HUES6 (cell line): ENCODE results near the gene ZFP3.
"Not testable (repeated sequence)": the region's sequence is repeated elsewhere in the genome, so short reads cannot be mapped to it uniquely, and the experiment has no call there.

ENCODE experiments used
- H3K27ac ChIP-seq: 2 replicates; pipeline ENCODE4 v1.7.0; 2013; ENCODE audit warnings: low read depth, mild to moderate bottlenecking, low read length, inconsistent platforms
- H3K27me3 ChIP-seq: 2 replicates; pipeline ENCODE4 v1.6.1; 2013; ENCODE audit warnings: low read length; ENCODE audit not compliant: control insufficient read depth, insufficient read depth
- H3K36me3 ChIP-seq: 2 replicates; pipeline ENCODE4 v1.6.1; 2013; ENCODE audit warnings: low read length; ENCODE audit not compliant: control insufficient read depth, insufficient read depth
- H3K4me1 ChIP-seq: 2 replicates; pipeline ENCODE4 v1.6.1; 2013; ENCODE audit warnings: low read length; ENCODE audit not compliant: control insufficient read depth, insufficient read depth
- H3K4me3 ChIP-seq: 2 replicates; pipeline ENCODE4 v1.5.1; 2013; ENCODE audit warnings: low read depth, low read length
- H3K9ac ChIP-seq: one replicate; pipeline ENCODE4 v1.6.1; 2013; ENCODE audit warnings: mild to moderate bottlenecking, low read length
- H3K9me3 ChIP-seq: 2 replicates; pipeline ENCODE4 v1.6.1; 2013; ENCODE audit warnings: low read depth, low read length; ENCODE audit not compliant: control insufficient read depth, insufficient read depth

The ZFP3 gene

DNA sequence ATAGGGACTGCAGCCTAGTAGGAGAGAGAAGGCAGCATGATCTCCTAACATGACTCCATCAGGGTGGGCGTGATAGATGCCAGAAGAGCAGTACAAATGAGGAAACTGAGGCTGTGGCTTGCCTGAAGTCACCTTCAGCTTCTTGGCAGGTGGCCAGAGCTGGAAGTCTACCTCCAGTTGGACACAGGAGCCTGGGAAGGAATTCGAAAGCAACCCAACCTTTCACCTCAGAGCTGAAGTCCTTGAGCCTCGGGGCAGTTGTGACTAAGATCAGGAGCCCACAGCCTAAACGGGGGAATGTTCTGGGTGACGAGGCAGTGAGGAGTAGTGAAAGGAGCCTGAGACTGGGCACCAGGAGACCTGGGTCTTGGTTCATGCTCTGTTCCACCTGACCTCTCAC, 33.6 kb upstream of the ZFP3 start:
- H3K27ac ChIP-seq, result no peak overlapping the region
- H3K4me1 ChIP-seq, result no peaks in the 10 kb centered on the region
- H3K27me3 ChIP-seq, result no peaks in the 10 kb centered on the region
- H3K9me3 ChIP-seq, result no peaks in the 10 kb centered on the region
- no peaks in the 10 kb centered on the region for H3K36me3 ChIP-seq
- no peak overlapping the region for H3K9ac ChIP-seq
- H3K4me3 ChIP-seq, result no peak overlapping the region

DNA sequence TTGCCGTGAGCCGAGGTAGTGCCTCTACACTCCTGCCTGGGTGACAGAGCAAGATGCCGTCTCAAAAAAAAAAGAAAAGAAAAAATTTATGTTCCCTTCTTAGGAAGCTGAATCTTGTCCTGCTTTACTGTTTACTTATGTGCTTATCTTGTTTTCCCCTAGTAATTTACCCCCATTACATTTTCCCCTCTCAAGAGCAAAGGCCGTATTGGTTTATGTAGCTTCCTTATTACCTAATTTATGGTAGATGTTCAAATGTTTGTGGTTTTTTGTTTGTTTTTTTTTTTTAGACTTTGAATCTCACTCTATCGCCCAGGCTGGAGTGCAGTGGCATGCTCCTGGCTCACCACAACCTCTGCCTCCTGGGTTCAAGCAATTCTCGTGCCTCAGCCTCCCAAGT, 32.8 kb upstream of the ZFP3 start:
- Histone ChIP-seq H3K27me3 (no peaks in the 10 kb centered on the region), H3K9me3 (no peaks in the 10 kb centered on the region), H3K4me1 (no peaks in the 10 kb centered on the region), H3K9ac (no peak overlapping the region), H3K27ac (no peak overlapping the region), H3K4me3 (no peak overlapping the region), H3K36me3 (no peaks in the 10 kb centered on the region)

DNA sequence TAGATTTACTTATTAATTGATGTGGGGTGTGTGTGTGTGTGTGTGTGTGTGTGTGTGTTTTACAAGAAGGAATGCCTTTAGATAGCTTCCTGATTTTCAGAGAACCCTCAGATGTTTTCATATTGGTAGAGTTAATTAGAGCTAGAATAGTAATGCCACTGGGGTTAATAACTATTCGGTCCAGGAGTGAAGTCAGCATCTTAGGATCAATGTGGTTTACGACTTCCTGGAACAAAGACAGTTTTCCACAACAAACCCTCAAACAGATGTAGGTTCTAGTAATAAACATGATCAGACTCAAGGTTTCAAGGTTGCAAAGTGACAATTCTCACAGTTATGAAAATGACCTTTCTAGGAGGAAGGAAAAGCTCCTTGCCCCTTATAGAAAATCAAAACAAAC, 30.8 kb upstream of the ZFP3 start:
- H3K4me3 ChIP-seq, result no peak overlapping the region
- H3K4me1 ChIP-seq, result no peaks in the 10 kb centered on the region
- no peak overlapping the region for H3K27ac ChIP-seq
- no peaks in the 10 kb centered on the region for H3K36me3 ChIP-seq
- no peak overlapping the region for H3K9ac ChIP-seq
- no peaks in the 10 kb centered on the region for H3K9me3 ChIP-seq
- no peaks in the 10 kb centered on the region for H3K27me3 ChIP-seq

DNA sequence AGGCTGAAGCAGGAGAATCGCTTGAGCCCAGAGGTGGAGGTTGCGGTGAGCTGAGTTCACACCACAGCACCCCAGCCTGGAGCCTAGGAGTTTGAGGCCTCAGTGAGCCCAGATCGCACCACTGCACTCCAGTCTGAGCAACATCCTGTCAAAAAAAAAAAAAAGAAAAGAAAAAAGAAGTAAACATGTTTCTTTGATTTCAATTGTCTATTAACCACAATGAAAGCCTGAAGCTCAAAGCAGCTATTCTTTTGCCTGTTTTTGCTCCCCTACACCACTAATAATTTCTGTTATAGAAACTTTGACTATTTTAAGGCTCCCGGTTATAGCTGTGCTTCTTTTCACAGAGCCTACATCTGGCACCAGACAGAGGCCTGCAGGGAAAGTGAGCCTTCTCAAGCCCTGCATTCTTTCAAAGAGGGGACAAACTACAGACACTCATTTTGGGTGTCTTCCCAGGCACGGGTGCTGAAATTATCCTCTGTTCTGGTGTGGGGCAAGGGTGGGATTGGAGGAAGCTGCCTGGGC, 28.9 kb upstream of the ZFP3 start:
- Histone ChIP-seq H3K9ac (no peak overlapping the region), H3K27ac (no peak overlapping the region), H3K27me3 (no peaks in the 10 kb centered on the region)

DNA sequence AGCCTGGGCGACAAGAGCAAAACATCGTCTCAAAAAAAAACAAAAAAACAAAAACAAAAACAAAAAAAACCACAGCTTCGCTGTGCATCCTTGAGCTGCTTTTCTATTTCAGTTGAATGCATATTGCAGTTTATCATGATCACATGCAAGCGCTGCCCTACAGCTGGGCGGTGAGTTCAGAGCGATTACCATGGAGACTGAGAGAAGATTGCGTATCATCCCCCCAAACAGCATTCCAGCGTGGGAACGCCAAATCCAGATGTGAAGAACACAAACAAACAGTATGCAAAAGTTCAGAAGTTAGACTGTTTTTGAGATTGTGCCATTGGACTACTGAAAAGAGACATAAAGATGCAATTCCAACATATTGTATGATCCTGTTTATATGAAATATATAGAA, 28.0 kb upstream of the ZFP3 start:
- H3K36me3 ChIP-seq, result no peaks in the 10 kb centered on the region
- H3K27ac ChIP-seq, result no peak overlapping the region
- H3K4me3 ChIP-seq, result no peak overlapping the region
- no peaks in the 10 kb centered on the region for H3K9me3 ChIP-seq
- H3K4me1 ChIP-seq, result no peaks in the 10 kb centered on the region
- no peak overlapping the region for H3K9ac ChIP-seq
- H3K27me3 ChIP-seq, result no peaks in the 10 kb centered on the region

More for the DNA sequence above, 28.9 kb upstream of the ZFP3 start:
- Histone ChIP-seq H3K4me3 (no peak overlapping the region), H3K36me3 (no peaks in the 10 kb centered on the region), H3K4me1 (no peaks in the 10 kb centered on the region), H3K9me3 (no peaks in the 10 kb centered on the region)

DNA sequence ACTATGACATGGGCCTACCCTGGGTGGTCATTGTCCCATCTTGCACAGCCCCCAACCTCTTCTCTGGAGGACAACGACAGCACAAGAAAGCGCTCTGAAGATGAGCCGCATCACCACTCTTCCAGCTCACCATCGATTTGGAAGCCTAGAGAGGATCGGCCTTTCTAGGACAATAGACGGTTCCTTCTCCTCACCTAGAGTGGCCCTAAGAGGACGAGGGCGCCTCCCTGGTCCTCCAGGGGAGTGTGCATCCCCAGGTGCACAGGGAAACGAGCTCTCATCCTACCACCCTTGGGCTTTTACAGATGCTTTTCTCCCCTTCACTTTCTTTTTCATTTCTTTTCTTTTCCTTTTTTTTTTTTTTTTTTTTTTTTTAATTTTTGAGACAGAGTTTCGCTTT, 22.7 kb upstream of the ZFP3 start:
- Histone ChIP-seq H3K36me3 (no peaks in the 10 kb centered on the region), H3K4me3 (no peak overlapping the region), H3K4me1 (no peaks in the 10 kb centered on the region), H3K9ac (no peak overlapping the region), H3K9me3 (no peaks in the 10 kb centered on the region), H3K27ac (no peak overlapping the region), H3K27me3 (no peaks in the 10 kb centered on the region; the same call in 1 of the 2 replicates)

DNA sequence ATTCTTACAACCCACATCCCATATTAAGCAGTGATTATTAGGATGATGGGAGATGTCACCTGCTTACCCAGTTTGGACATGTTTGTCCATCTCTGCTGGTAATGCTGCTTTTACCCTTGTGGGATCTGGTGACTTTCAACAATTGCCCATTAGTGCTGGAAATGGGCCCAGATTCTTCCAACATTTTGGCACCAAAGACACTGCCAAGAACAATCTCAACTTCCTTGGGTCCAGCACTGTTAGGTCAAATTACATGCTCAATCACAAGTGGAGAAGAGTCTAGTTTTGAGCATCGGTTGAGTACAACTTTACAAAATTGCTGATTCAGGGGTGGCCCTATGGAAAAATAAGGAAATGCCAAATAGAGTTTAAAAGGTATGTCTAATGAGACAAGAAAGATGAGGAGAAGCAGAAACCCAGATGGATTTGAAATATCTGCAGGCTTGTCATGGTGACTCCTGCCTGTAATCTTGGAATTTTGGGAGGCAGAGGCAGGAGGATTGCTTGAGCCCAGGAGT, 13.0 kb upstream of the ZFP3 start:
- Histone ChIP-seq H3K27me3 (no peaks in the 10 kb centered on the region), H3K4me1 (no peaks in the 10 kb centered on the region), H3K27ac (no peak overlapping the region), H3K36me3 (no peaks in the 10 kb centered on the region), H3K9me3 (no peaks in the 10 kb centered on the region), H3K4me3 (no peak overlapping the region), H3K9ac (no peak overlapping the region)

DNA sequence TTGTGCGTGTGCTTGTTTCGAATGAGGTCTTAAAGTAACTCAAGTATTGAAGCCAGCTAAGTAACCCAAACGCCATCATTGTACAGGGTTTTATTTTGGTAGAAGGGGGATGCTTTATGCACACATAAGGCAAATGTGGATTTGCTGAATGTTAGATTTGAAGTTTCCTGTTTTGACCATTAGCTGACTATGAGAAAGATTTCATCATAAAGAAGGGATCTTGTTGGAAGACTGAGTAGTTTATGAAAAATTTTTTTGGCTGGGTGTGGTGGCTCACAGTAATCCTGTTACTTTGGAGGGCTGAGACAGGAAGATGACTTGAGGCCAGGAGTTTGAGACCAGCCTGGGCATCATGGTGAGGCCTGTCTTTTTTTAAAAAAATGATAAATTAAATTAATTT, 10.0 kb upstream of the ZFP3 start:
- Histone ChIP-seq H3K27ac (no peak overlapping the region), H3K4me3 (no peak overlapping the region), H3K9me3 (no peaks in the 10 kb centered on the region), H3K36me3 (no peaks in the 10 kb centered on the region), H3K4me1 (no peaks in the 10 kb centered on the region; the same call in 1 of the 2 replicates), H3K27me3 (no peaks in the 10 kb centered on the region), H3K9ac (no peak overlapping the region)

DNA sequence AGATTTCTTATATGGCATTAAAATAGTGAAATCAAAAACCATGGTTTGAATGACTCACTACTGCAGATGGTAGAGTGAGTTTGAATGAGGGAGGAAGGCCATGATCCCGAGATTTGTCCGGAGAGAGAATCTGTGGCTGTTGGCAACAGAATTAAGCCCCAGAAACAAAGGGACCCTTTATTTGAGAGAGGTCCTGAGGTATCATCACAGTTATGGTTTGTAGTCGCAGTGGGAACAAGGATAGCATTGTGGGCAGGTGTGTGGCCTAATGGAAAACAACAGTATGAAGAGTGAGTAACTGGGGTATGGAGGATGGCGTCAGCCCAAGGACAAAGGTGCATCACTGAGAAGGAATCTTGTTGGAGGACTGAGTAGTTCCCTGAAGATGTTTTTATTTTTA, 8.5 kb upstream of the ZFP3 start:
- no peaks in the 10 kb centered on the region for H3K27me3 ChIP-seq
- no peaks in the 10 kb centered on the region; the same call in 1 of the 2 replicates for H3K4me1 ChIP-seq
- H3K27ac ChIP-seq, result no peak overlapping the region
- H3K9ac ChIP-seq, result no peak overlapping the region
- H3K9me3 ChIP-seq, result no peaks in the 10 kb centered on the region
- H3K4me3 ChIP-seq, result no peak overlapping the region
- H3K36me3 ChIP-seq, result no peaks in the 10 kb centered on the region

DNA sequence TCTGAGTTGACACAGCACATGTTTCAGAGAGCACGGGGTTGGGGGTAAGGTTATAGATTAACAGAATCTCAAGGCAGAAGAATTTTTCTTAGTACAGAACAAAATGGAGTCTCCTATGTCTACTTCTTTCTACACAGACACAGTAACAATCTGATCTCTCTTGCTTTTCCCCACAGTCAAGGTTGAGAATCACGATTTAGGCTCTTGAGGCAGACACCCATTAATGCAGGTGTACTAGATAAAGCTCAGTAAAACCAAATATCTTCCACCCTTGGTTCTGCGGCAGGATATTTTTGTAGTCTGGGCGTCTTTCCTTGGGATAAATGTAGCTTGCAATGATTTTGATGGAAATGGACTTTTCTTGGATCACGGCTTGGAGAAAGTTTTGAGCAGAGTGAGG, 2.8 kb upstream of the ZFP3 start:
- not testable (repeated sequence) for H3K4me1 ChIP-seq, H3K27me3 ChIP-seq, H3K9me3 ChIP-seq, H3K36me3 ChIP-seq
- Histone ChIP-seq H3K4me3 (peak overlapping the region; percentile 26; the same call in 1 of the 2 replicates), H3K27ac (peak overlapping the region; percentile 93; the same call in 1 of the 2 replicates), H3K9ac (peak overlapping the region; percentile 63)

DNA sequence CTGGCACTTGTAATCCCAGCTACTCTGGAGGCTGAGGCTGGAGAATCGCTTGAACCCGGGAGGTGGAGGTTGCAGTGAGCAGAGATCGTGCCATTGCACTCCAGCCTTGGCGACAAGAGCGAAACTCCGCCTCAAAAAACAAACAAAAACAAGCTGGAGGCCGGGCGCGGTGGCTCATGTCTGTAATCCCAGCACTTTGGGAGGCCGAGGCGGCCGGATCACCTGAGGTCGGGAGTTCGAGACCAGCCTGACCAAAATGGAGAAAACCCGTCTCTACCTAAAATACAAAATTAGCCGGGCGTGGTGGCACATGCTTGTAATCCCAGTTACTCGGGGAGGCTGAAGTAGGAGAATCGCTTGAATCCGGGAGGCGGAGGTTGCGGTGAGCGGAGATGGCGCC, 992 bp upstream of the ZFP3 start:
- H3K36me3 ChIP-seq, H3K27ac ChIP-seq, H3K27me3 ChIP-seq, H3K9me3 ChIP-seq, H3K9ac ChIP-seq, H3K4me1 ChIP-seq, H3K4me3 ChIP-seq: not testable (repeated sequence)

DNA sequence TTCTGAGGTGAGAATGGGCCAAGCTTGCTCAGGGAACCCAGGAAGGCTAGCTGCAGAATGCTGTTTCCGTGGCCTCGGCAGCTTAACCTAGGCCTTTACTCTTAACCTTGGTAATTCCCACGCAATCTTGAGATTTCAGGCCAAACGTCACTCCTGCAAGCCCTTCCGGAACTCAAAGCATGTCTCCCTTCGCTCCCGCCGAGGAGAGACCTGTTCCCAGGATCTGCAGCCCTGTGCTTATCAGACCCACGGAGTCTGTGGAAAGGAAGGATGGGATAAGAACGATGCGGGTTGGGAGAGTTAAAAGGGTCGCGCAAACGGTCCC, 524 bp upstream of the ZFP3 start:
- Histone ChIP-seq H3K9ac (no peak overlapping the region), H3K4me1 (peaks cover 5% of the 10 kb centered on the region; the same call in 1 of the 2 replicates), H3K9me3 (no peaks in the 10 kb centered on the region), H3K27ac (no peak overlapping the region), H3K27me3 (peaks cover 8% of the 10 kb centered on the region; the same call in 1 of the 2 replicates), H3K4me3 (peak overlapping the region; percentile 58; the same call in 1 of the 2 replicates), H3K36me3 (no peaks in the 10 kb centered on the region)
